ENCODE data around the gene SYT3.
A peak's percentile ranks its signal among the peaks of the same experiment; 100 is the strongest.

Gene SYT3

DNA sequence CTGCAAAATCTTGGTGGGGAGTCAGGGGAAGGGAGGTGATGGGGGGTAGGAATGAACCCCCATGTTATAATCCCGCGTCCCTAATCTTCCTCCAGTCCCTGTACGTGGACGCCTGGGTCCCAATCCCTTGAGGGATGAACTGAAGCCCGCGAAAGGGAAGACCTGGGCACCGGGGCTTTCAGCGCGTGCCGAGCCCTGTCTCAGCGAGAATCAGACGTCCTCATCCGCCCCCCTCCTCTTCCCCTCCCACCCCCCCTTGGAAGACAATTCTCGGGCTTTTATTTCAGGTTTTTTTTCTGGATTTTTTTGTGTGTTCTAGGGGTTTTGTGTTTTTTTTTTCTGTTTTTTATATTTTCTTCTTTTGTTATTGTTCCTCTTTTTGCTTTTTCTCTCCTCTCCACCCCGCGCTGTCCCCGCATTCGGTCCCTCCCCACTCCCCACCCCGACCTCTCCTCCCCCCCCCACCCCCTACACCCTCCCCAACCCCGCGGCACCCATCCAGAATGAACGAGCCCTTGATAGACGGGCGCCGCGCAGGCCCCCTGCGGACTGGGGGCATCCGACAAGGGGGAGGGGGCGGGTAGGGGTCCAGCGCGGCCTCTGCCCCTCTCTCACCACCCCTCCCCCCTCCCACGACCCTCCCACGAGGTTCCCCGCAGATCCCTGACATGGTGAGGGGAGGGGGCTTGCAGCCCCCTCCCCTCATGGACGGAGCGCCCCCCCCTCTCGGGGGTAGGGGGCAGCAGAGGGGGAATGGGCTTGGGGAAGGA, 19.8 kb upstream of the SYT3 start:
- Histone ChIP-seq H3K4me1 (ENCODE audit: control insufficient read depth, insufficient read depth, low read length) (peaks cover 6% of the 10 kb centered on the region), H3K9me3 (ENCODE audit: control insufficient read depth, low read length) (peaks cover 19% of the 10 kb centered on the region), H3K36me3 (ENCODE audit: control insufficient read depth, insufficient read depth, low read length, severe bottlenecking) (no peaks in the 10 kb centered on the region), H3K9ac (ENCODE audit: low read length) (no peak overlapping the region), H3K27me3 (replicated peaks; ENCODE audit: control insufficient read depth, insufficient read depth, low read length) (peaks cover 21% of the 10 kb centered on the region), H3K4me3 (ENCODE audit: low read length) (peak overlapping the region; percentile 68)
- DNase-seq (ENCODE audit: low read depth), result no peak

DNA sequence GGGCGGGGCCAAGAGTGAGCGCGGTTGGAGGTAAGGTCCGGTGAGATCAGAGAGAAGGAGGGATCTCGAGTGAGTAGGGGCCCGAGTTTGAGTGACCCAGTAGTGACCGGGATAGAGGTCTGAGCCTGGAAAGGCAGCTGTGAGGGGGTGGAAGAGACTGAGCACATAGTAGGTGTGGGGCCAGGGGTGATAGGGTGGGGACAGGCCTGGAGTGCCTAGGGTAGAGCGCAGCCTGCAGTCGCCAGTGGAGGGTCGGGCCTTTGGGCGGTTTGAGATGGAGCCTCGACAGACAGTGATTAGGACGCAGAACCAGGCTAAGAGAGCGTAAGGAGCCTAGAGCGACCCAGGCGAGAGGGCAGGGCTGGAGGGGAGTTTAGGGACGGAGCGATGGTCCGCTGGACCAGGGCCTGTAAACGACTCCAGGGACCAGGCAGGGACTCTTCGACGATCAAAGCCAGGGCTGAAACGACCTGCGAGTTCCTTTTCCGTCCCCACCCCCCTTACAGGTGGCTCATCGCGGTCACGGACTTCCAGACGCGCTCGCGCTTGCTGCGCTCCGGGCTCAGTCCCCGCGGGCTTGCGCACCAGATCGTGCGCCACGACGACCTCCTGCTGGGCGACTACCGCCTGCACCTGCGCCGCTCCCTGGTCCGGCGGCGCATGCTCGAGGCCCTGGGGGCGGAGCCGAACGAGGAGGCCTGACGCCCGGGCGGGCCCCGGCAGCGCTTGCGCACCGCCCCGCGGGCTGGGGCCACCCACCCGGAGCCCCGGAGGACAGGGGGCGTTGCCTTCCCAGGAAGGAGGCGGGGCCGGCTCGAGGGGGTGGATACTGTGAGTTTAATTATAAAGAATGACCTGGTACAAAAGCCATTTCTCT, 19.0 kb upstream of the SYT3 start:
- peak overlapping the region; percentile 68 for H3K4me3 ChIP-seq (ENCODE audit: low read length)
- peaks cover 21% of the 10 kb centered on the region for H3K27me3 ChIP-seq (replicated peaks; ENCODE audit: control insufficient read depth, insufficient read depth, low read length)
- H3K36me3 ChIP-seq (ENCODE audit: control insufficient read depth, insufficient read depth, low read length, severe bottlenecking), result no peaks in the 10 kb centered on the region
- DNase-seq (ENCODE audit: low read depth), result peak; percentile 64
- no peak overlapping the region for H3K9ac ChIP-seq (ENCODE audit: low read length)
- peaks cover 13% of the 10 kb centered on the region for H3K9me3 ChIP-seq (ENCODE audit: control insufficient read depth, low read length)
- peaks cover 6% of the 10 kb centered on the region for H3K4me1 ChIP-seq (ENCODE audit: control insufficient read depth, insufficient read depth, low read length)

DNA sequence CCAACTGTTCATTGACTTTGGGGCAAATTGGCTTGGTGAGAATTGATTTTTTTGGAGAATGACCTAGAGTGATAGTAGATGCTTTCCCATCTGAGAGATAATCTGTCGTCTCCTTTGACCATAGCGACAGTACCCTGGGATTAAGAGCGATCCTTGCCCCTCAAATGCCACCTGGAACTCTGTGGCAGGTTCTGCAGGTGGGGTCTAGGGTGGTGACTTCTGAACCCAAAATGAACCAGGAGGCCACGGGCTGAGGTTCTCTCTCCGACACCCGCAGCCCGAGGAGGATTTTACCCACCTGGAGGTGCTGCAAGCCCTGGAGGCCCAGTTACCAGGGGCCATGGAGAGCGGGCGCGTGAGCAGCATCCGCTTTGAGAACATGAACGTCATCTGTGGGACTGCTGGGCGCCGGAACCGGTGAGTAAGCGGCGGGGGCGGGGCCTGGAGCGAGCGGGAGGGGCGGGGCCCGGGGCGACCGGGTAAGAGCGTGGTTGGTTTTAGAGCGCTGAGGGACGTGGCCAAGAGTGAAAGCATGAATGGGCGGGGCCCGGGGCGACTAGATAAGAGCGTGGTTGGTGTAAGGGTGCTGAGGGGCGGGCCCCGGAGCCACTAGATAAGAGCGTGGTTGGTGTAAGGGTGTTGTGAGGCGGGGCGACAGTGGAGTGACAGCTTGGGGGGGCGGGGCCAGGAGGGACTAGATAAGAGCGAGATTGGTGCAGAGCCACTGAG, 18.2 kb upstream of the SYT3 start:
- Histone ChIP-seq H3K4me1 (ENCODE audit: control insufficient read depth, insufficient read depth, low read length) (peaks cover 6% of the 10 kb centered on the region), H3K9me3 (ENCODE audit: control insufficient read depth, low read length) (peaks cover 13% of the 10 kb centered on the region), H3K27me3 (replicated peaks; ENCODE audit: control insufficient read depth, insufficient read depth, low read length) (peaks cover 21% of the 10 kb centered on the region), H3K9ac (ENCODE audit: low read length) (peak overlapping the region; percentile 34), H3K4me3 (ENCODE audit: low read length) (peak overlapping the region; percentile 68), H3K36me3 (ENCODE audit: control insufficient read depth, insufficient read depth, low read length, severe bottlenecking) (no peaks in the 10 kb centered on the region)
- DNase-seq (ENCODE audit: low read depth), result peak; percentile 96

DNA sequence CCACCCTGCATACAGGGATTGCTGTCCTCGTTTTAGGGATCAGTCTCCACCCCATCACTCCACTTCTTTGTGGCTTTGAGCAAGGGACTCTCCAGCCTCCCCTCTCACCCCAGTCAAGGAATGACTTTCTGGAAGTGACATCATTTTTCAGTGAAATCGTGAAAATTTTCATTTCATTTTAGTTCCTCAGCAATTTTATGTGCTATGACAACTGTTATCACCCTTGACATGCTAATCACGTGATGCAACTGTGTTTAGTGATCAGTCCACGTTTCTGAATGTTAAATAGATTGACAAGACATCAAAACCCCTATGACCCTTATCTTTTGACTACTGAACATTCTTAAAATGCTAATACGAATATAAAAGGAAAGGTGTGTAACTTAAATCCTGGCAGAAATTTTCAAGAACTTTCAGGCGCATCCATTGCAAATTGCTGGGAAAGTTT, 17.6 kb upstream of the SYT3 start:
- H3K27me3 ChIP-seq (replicated peaks; ENCODE audit: control insufficient read depth, insufficient read depth, low read length), result peaks cover 27% of the 10 kb centered on the region
- H3K9ac ChIP-seq (ENCODE audit: low read length), result no peak overlapping the region
- no peak overlapping the region for H3K4me3 ChIP-seq (ENCODE audit: low read length)
- peaks cover 13% of the 10 kb centered on the region for H3K9me3 ChIP-seq (ENCODE audit: control insufficient read depth, low read length)
- no peak for DNase-seq (ENCODE audit: low read depth)
- H3K4me1 ChIP-seq (ENCODE audit: control insufficient read depth, insufficient read depth, low read length), result peaks cover 6% of the 10 kb centered on the region
- no peaks in the 10 kb centered on the region for H3K36me3 ChIP-seq (ENCODE audit: control insufficient read depth, insufficient read depth, low read length, severe bottlenecking)

DNA sequence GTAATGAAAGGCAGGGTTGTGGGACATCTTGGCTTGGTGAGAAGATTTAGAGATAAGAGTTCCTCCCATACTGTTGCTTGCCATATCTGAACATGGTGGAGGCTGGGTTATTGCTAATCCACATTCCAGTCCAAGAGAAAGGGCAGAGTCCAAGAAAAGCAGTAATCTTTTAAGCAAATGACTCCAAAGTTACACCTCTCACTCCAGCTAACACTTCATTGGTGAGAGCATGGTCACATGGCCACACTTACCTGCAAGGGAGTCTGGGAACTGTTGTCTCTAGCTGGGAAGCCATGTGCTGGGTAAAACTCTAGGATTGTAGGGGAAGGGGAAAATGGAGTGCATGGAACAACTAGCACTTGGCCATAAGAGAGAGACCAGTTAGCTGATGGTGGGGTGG, 15.2 kb upstream of the SYT3 start:
- DNase-seq (ENCODE audit: low read depth), result no peak
- peaks cover 13% of the 10 kb centered on the region for H3K9me3 ChIP-seq (ENCODE audit: control insufficient read depth, low read length)
- H3K9ac ChIP-seq (ENCODE audit: low read length), result no peak overlapping the region
- peaks cover 6% of the 10 kb centered on the region for H3K4me1 ChIP-seq (ENCODE audit: control insufficient read depth, insufficient read depth, low read length)
- no peaks in the 10 kb centered on the region for H3K36me3 ChIP-seq (ENCODE audit: control insufficient read depth, insufficient read depth, low read length, severe bottlenecking)
- peaks cover 28% of the 10 kb centered on the region for H3K27me3 ChIP-seq (replicated peaks; ENCODE audit: control insufficient read depth, insufficient read depth, low read length)
- no peak overlapping the region for H3K4me3 ChIP-seq (ENCODE audit: low read length)

DNA sequence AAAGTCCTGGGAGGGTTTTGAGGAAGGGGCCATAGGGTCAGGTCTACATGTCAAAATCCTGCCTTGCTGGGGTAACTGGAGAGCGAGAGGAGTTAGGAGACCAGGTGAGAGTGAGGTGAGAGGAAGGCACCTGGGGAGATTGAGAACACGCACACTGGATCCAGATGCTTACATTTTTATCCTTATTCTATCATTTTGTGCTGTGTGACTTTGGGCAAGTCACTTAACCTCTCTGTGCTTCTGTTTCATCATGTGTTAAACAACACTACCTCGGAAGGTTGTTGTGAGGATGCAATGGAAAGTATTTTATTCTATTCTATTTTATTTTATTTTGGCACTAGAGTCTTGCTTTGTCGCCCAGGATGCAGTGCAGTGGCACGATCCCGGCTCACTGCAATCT, 13.0 kb upstream of the SYT3 start:
- Histone ChIP-seq H3K27me3 (replicated peaks; ENCODE audit: control insufficient read depth, insufficient read depth, low read length) (peaks cover 28% of the 10 kb centered on the region), H3K36me3 (ENCODE audit: control insufficient read depth, insufficient read depth, low read length, severe bottlenecking) (no peaks in the 10 kb centered on the region), H3K4me3 (ENCODE audit: low read length) (no peak overlapping the region), H3K4me1 (ENCODE audit: control insufficient read depth, insufficient read depth, low read length) (no peaks in the 10 kb centered on the region), H3K9me3 (ENCODE audit: control insufficient read depth, low read length) (peaks cover 13% of the 10 kb centered on the region), H3K9ac (ENCODE audit: low read length) (no peak overlapping the region)
- no peak for DNase-seq (ENCODE audit: low read depth)

DNA sequence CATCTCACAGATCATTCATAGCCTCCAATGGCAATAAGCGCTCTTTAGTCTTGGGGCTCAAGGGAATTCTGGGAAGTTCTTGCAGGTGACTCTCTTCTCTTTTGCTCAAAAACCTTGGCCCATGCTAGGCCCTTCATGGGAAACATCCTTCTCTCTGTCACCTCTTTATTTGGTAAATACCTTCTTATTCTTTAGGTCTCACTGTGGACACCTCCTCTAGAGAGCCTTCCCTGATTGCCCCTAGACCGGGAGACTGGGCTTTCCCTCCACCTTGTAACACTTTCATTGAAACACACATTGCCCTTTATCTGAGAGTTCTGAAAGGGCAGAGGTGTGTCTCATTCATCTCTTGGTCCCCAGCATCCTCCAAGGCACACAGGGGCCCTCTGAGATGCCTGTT, 11.5 kb upstream of the SYT3 start:
- DNase-seq (ENCODE audit: low read depth), result no peak
- no peaks in the 10 kb centered on the region for H3K36me3 ChIP-seq (ENCODE audit: control insufficient read depth, insufficient read depth, low read length, severe bottlenecking)
- peaks cover 13% of the 10 kb centered on the region for H3K9me3 ChIP-seq (ENCODE audit: control insufficient read depth, low read length)
- no peak overlapping the region for H3K9ac ChIP-seq (ENCODE audit: low read length)
- no peaks in the 10 kb centered on the region for H3K4me1 ChIP-seq (ENCODE audit: control insufficient read depth, insufficient read depth, low read length)
- H3K27me3 ChIP-seq (replicated peaks; ENCODE audit: control insufficient read depth, insufficient read depth, low read length), result peaks cover 23% of the 10 kb centered on the region
- no peak overlapping the region for H3K4me3 ChIP-seq (ENCODE audit: low read length)

DNA sequence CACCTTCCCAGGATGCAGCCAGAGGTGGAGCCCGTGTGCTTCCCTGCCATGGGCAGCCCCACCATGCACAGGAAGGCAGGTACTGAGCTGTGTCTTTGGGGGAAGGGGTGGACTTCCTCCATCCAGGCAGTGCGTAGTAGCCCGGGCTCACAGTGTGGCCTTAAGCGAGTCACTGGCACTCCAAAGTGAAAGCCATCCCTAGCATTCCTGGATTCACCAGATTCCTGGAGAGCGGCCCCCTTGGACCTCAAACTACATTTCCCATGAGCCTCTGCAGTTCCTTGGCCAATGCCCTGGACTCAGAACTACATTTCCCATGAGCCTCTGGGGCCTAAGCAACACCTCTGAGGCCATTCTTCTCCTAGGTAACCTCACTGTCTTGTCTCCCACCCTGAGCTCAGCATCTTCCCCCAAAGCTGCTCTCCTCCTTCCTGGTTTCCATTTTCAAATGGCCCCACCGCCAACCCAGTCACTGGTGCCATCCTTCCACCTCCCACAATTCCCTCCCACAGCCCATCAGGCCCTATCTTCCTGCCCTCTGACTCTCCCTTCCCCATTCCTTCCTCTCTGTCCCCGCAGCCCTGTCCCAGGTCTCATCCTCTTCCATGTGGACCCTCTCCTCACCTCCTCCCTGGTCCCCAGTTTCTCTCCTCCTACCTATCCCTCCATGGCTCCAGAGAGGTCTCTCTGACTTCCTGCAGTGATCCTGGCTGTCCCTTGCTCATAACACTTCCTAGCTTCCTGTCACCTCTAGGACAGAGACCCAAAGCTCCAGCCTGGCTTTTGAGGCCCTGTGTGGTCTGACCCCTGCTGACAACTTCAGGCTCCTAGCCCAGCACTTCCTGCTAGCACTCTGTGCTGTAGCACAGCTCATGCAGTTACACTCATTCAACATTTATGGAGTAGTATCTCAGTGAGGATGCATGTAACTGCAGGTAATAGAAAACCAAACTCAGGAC, 10.0 kb upstream of the SYT3 start, which contains the start of gene C19orf81:
TSS of gene C19orf81 (plus strand) at position 13 of the 959 bp plus-strand sequence. CDS start at position 13, 0 bp downstream.
- Histone ChIP-seq H3K27me3 (replicated peaks; ENCODE audit: control insufficient read depth, insufficient read depth, low read length) (peaks cover 22% of the 10 kb centered on the region), H3K9ac (ENCODE audit: low read length) (no peak within 1 kb of the TSS), H3K9me3 (ENCODE audit: control insufficient read depth, low read length) (peaks cover 1% of the 10 kb centered on the region), H3K4me3 (ENCODE audit: low read length) (no peak within 1 kb of the TSS), H3K36me3 (ENCODE audit: control insufficient read depth, insufficient read depth, low read length, severe bottlenecking) (no peaks in the 10 kb centered on the region), H3K4me1 (ENCODE audit: control insufficient read depth, insufficient read depth, low read length) (no peaks in the 10 kb centered on the region)
- no peak for DNase-seq (ENCODE audit: low read depth)

DNA sequence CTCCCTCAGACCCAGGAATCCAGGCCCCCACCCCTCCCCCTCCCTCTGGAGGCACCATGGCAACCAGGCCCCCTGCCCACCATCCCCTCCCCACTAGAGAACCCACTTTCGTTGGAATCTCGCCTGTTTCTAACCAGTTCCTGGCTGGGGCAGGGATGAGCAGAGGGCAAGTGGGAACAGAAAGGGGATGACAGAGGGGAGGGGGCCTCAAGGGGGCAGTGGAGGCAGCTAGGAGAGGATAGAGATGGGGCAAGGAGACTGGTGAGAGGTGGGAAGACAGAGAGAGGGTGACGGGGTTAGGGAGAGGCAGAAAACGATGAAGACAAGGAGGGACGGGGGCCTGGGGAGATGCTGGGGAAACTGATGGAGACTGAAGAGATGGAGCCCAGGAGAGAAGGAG, 9.0 kb upstream of the SYT3 start:
- H3K36me3 ChIP-seq (ENCODE audit: control insufficient read depth, insufficient read depth, low read length, severe bottlenecking), result no peaks in the 10 kb centered on the region
- H3K27me3 ChIP-seq (replicated peaks; ENCODE audit: control insufficient read depth, insufficient read depth, low read length), result peaks cover 27% of the 10 kb centered on the region
- no peak overlapping the region for H3K9ac ChIP-seq (ENCODE audit: low read length)
- no peak for DNase-seq (ENCODE audit: low read depth)
- H3K4me3 ChIP-seq (ENCODE audit: low read length), result no peak overlapping the region
- H3K9me3 ChIP-seq (ENCODE audit: control insufficient read depth, low read length), result no peaks in the 10 kb centered on the region
- no peaks in the 10 kb centered on the region for H3K4me1 ChIP-seq (ENCODE audit: control insufficient read depth, insufficient read depth, low read length)

DNA sequence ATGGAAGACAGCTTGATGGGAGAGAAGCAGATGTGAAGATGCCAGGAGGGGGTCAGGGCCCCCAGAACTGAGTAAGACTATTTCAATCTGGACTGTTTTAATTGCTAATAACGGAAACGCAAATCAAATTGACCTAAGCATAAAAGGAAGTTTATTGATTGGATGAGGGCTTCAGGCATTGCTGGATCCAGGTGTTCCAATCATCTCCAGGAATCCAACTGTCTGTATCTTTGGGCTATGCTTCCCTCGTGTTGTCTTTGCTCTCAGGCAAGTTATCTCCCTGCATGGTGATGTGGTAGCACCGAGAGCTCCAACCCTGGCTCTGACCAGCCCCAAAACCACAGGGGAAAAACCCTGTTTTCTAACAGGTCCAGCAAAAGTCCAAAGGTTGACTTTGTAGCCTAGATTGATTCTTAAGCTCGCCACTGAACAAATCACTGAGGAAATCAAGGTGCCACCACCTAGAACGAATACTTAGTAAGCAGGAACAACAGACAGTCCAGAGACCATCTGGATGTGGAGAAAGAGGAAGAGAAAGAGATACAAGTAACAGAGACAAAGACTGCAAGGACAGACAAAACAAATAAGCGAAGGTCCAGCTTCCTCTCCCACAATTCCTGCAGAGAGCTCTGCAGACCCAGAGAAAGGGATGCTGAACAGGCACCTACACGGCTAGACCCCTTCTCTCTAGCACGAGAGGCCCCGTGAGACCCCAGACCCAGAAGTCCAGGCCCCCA, 8.4 kb upstream of the SYT3 start:
- no peaks in the 10 kb centered on the region for H3K4me1 ChIP-seq (ENCODE audit: control insufficient read depth, insufficient read depth, low read length)

More for the DNA sequence above, 8.4 kb upstream of the SYT3 start:
- Histone ChIP-seq H3K27me3 (replicated peaks; ENCODE audit: control insufficient read depth, insufficient read depth, low read length) (peaks cover 22% of the 10 kb centered on the region), H3K9ac (ENCODE audit: low read length) (no peak overlapping the region), H3K36me3 (ENCODE audit: control insufficient read depth, insufficient read depth, low read length, severe bottlenecking) (no peaks in the 10 kb centered on the region), H3K4me3 (ENCODE audit: low read length) (no peak overlapping the region), H3K9me3 (ENCODE audit: control insufficient read depth, low read length) (no peaks in the 10 kb centered on the region)
- no peak for DNase-seq (ENCODE audit: low read depth)

Measured in adipocyte (in vitro differentiated cells).